HEK293T (cell line): Measurements from ENCODE around the gene HLA-DRB5.

Source experiments
- CTCF ChIA-PET: fragments of 350-600 bp; formaldehyde crosslinking; extraction: SDS; loops from one replicate; lab custom pipeline; 2021; ENCODE audit warnings: antibody characterized with exemption, inconsistent platforms; lab: Yijun Ruan, JAX
- POLR2A ChIA-PET: fragments of 350-600 bp; formaldehyde crosslinking; extraction: SDS; loops from one replicate; lab custom pipeline; 2020; ENCODE audit warnings: antibody characterized with exemption, inconsistent platforms; lab: Yijun Ruan, JAX
- DNase-seq: peaks from one replicate; pipeline ENCODE4 v3.0.0; 2012; ENCODE audit warnings: mixed read lengths; ENCODE audit errors: extremely low spot score
- ARNT ChIP-seq: fragments of 450-650 bp; IDR thresholded peaks from 2 replicates; pipeline ENCODE4 v1.6.1; 2017; ENCODE audit warnings: mild to moderate bottlenecking
- BHLHE40 ChIP-seq: fragments of 450-650 bp; IDR thresholded peaks from 2 replicates; pipeline ENCODE4 v1.6.1; 2016; ENCODE audit warnings: mild to moderate bottlenecking, moderate library complexity, borderline replicate concordance
- CTBP1 ChIP-seq: fragments of 450-650 bp; IDR thresholded peaks from 2 replicates; pipeline ENCODE4 v1.6.1; 2016; ENCODE audit warnings: borderline replicate concordance
- ELF4 ChIP-seq: fragments of 450-650 bp; IDR thresholded peaks from 2 replicates; pipeline ENCODE4 v1.6.1; 2017; ENCODE audit warnings: antibody characterized with exemption
- FOXA1 ChIP-seq: fragments of 450-650 bp; IDR thresholded peaks from 2 replicates; pipeline ENCODE4 v1.6.1; 2016; ENCODE audit warnings: mild to moderate bottlenecking
- FOXK2 ChIP-seq: fragments of 450-650 bp; IDR thresholded peaks from 2 replicates; pipeline ENCODE4 v1.6.1; 2016; ENCODE audit warnings: mild to moderate bottlenecking
- FOXM1 ChIP-seq: fragments of 450-650 bp; IDR thresholded peaks from 2 replicates; pipeline ENCODE4 v1.6.1; 2017; ENCODE audit warnings: mild to moderate bottlenecking, borderline replicate concordance
- HDGF ChIP-seq: fragments of 450-650 bp; IDR thresholded peaks from 2 replicates; pipeline ENCODE4 v1.6.1; 2017; ENCODE audit warnings: antibody characterized with exemption, borderline replicate concordance
- L3MBTL2 ChIP-seq: fragments of 450-650 bp; conservative IDR thresholded peaks from 2 replicates; pipeline ENCODE4 v1.6.1; 2016; ENCODE audit warnings: mild to moderate bottlenecking
- LEF1 ChIP-seq: fragments of 450-650 bp; IDR thresholded peaks from 2 replicates; pipeline ENCODE4 v1.6.1; 2017; ENCODE audit warnings: mild to moderate bottlenecking, borderline replicate concordance
- NFRKB ChIP-seq: fragments of 450-650 bp; IDR thresholded peaks from 2 replicates; pipeline ENCODE4 v1.6.1; 2016; ENCODE audit warnings: mild to moderate bottlenecking, moderate library complexity
- PKNOX1 ChIP-seq: fragments of 450-650 bp; IDR thresholded peaks from 2 replicates; pipeline ENCODE4 v1.6.1; 2016
- SP1 ChIP-seq: fragments of 450-650 bp; IDR thresholded peaks from 2 replicates; pipeline ENCODE4 v1.6.1; 2017
- SUZ12 ChIP-seq: fragments of 450-650 bp; IDR thresholded peaks from 2 replicates; pipeline ENCODE4 v1.6.1; 2016; ENCODE audit warnings: mild to moderate bottlenecking
- TARDBP ChIP-seq: fragments of 450-650 bp; IDR thresholded peaks from 2 replicates; pipeline ENCODE4 v1.6.1; 2016
- ZNF384 ChIP-seq: fragments of 450-650 bp; IDR thresholded peaks from 2 replicates; pipeline ENCODE4 v1.6.1; 2016

Gene HLA-DRB5

GRCh38 chr6:32517654-32518445 is 12.2 kb downstream of the HLA-DRB5 start:
- DNase-seq = no peak
- TF ChIP-seq CTBP1 (no peak), LEF1 (no peak), HDGF (no peak), BHLHE40 (no peak), TARDBP (no peak), ZNF384 (no peak), PKNOX1 (no peak), L3MBTL2 (no peak), SP1 (no peak)
- CTCF ChIA-PET = no interaction called here
- POLR2A ChIA-PET = no interaction called here

DNA sequence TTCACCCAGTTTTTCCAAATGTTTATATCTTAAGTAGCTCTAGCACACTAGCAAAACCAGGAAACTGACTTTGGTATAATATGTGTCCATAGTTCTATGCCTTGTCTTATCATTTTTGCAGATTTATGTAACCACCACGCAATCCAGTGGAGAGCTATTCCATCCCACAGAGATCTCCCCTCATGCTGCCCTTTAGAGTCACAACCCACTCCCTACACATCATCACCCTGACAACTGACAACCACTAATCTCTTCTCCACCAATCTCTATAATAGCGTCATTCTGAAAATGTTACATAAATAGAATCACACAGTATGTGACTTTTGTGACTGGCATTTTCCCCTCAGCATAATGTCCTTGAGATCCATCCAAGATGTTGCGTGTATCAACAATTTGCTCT is 29.1 kb downstream of the HLA-DRB5 start:
- ChIA-PET POLR2A (no interaction called here), CTCF (no interaction called here)
- no peak for TF ChIP-seq NFRKB
- no peak for TF ChIP-seq ZNF384

GRCh38 chr6:32492351-32492750 is 37.7 kb downstream of the HLA-DRB5 start:
- POLR2A ChIA-PET = no interaction called here
- no peak for DNase-seq
- TF ChIP-seq SP1 (no peak), TARDBP (no peak), FOXM1 (no peak), ARNT (no peak), BHLHE40 (no peak), PKNOX1 (no peak), LEF1 (no peak), L3MBTL2 (no peak), NFRKB (no peak), FOXK2 (no peak), HDGF (no peak), ELF4 (no peak), CTBP1 (no peak), SUZ12 (no peak), ZNF384 (no peak), FOXA1 (no peak)
- CTCF ChIA-PET = no interaction called here

More for the DNA sequence above, 29.1 kb downstream of the HLA-DRB5 start:
- DNase-seq = no peak

- ChIA-PET CTCF (no interaction called here), POLR2A (no interaction called here)
- no peak for TF ChIP-seq LEF1
- TF ChIP-seq TARDBP = no peak
- TF ChIP-seq FOXM1 = no peak
- TF ChIP-seq ARNT = no peak
- no peak for TF ChIP-seq FOXK2
- TF ChIP-seq CTBP1 = no peak
- no peak for TF ChIP-seq BHLHE40
- no peak for TF ChIP-seq SP1
- no peak for TF ChIP-seq NFRKB
- no peak for TF ChIP-seq ZNF384
- no peak for TF ChIP-seq HDGF
- no peak for TF ChIP-seq FOXA1
- no peak for TF ChIP-seq PKNOX1
- TF ChIP-seq ELF4 = no peak
- no peak for DNase-seq
These were observed 38.4 kb downstream of the HLA-DRB5 start for GRCh38 chr6:32491700-32492099.

GRCh38 chr6:32488083-32488482 is 42.0 kb downstream of the HLA-DRB5 start:
- TF ChIP-seq BHLHE40 (no peak), PKNOX1 (no peak)
- CTCF ChIA-PET = interaction anchor here (0.6 kb wide), 1 partner anchor 335 kb away, joined by 3 read pairs; no protein-coding TSS in a partner anchor
- DNase-seq = no peak
- POLR2A ChIA-PET = no interaction called here

- POLR2A ChIA-PET = no interaction called here
- DNase-seq = no peak
- CTCF ChIA-PET = no interaction called here
- TF ChIP-seq ELF4 = no peak
- TF ChIP-seq TARDBP = no peak
- no peak for TF ChIP-seq ZNF384
- no peak for TF ChIP-seq HDGF
- no peak for TF ChIP-seq FOXA1
These were observed 45.5 kb downstream of the HLA-DRB5 start for GRCh38 chr6:32484614-32484998.
